Stimulated activated naive CD4-positive, alpha-beta T cell treated with Interleukin-2 at 50 U/mL for 16 hours (primary cell): ENCODE data around the gene ZNF263.
"Not testable (repeated sequence)": the region's sequence is repeated elsewhere in the genome, so short reads cannot be mapped to it uniquely, and the experiment has no call there.

Experiments used
- DNase-seq: peaks from one replicate; lab custom pipeline; 2025; lab: John Stamatoyannopoulos, UW

Gene ZNF263

DNA sequence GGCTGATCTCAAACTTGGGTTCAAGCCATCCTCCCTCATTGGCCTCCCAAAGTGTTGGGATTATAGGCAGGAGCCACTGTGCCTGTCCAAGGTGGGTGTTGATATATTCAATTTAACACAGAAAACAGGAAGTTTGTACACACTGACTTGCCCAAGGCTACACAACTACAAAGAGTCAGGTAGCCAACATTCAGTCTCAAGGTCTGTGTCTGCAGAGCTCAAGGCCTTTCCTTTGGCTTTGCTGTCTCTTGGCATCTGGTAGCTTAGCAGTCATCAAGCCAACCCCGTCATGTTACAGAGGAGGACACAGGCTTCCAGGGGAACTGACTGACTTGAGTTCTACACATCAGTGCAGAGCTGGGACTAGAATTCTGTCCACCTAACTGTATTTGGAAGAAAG, 15.0 kb upstream of the ZNF263 start:
- DNase-seq, result no peak

DNA sequence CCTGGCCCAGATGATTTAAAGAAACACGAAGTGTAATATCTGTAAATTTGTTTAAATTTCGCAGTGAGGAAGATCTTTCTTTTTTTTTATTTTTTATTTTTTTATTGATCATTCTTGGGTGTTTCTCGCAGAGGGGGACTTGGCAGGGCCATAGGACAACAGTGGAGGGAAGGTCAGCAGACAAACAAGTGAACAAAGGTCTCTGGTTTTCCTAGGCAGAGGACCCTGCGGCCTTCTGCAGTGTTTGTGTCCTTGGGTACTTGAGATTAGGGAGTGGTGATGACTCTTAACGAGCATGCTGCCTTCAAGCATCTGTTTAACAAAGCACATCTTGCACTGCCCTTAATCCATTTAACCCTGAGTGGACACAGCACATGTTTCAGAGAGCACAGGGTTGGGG, 12.6 kb upstream of the ZNF263 start:
- not testable (repeated sequence) for DNase-seq

GRCh38 chr16:3271281-3271680, 12.0 kb upstream of the ZNF263 start:
- not testable (repeated sequence) for DNase-seq

- DNase-seq, result no peak
Observed at GRCh38 chr16:3274490-3274889, 8.8 kb upstream of the ZNF263 start.

- DNase-seq, result no peak
Observed at GRCh38 chr16:3274947-3275346, 8.3 kb upstream of the ZNF263 start.

GRCh38 chr16:3276679-3277078, 6.6 kb upstream of the ZNF263 start:
- DNase-seq, result no peak

- no peak for DNase-seq
Observed at GRCh38 chr16:3281222-3281820, 2.0 kb upstream of the ZNF263 start.

DNA sequence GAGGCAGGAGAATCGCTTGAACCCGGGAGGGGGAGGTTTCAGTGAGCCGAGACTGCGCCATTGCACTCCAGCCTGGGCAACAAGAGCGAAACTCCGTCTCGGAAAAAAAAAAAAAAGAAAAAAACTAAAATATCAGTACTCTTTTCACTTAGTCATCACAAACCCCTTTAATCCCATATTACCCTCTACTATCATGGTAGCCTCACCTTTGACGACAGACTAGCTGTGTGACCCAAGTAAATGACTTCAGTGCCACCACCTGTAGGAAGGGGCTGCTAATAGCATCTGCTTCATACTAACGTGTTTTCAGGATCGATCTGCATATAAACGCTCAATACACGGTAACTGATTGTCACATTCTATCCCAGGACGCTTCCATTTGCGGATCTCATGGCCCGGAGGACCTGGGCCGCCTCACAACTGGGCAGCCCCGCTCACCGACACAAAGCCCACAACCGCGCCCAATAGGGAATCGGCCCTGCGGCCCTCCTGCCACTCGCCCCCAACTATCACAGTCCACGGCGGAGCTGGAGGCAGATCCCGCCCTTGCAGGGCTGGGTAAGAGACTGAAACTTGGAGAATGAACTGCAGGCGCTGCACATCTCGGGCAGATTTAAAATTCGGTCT, 1.1 kb upstream of the ZNF263 start:
- DNase-seq, result no peak

- DNase-seq, result no peak
Observed at GRCh38 chr16:3283543-3284447, 504 bp downstream of the ZNF263 start.

DNA sequence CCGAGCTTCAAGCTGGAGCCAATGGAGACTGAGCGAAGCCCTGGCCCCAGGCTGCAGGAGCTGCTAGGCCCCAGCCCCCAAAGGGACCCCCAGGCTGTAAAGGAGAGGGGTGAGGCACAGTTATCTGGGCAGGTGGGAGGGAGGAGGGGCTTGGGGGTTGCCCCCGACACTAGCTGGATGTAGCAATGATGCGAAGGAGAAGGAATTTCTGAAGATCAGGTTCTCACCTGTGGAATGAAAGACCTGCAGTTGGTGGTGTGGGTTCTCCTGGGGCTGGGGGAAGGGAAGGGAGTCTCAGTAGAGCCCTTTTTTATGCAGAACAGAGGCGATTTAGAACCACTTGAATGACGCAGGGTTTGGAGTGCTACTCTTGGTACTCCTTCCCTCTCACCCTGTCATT, 1.8 kb downstream of the ZNF263 start:
- no peak for DNase-seq

DNA sequence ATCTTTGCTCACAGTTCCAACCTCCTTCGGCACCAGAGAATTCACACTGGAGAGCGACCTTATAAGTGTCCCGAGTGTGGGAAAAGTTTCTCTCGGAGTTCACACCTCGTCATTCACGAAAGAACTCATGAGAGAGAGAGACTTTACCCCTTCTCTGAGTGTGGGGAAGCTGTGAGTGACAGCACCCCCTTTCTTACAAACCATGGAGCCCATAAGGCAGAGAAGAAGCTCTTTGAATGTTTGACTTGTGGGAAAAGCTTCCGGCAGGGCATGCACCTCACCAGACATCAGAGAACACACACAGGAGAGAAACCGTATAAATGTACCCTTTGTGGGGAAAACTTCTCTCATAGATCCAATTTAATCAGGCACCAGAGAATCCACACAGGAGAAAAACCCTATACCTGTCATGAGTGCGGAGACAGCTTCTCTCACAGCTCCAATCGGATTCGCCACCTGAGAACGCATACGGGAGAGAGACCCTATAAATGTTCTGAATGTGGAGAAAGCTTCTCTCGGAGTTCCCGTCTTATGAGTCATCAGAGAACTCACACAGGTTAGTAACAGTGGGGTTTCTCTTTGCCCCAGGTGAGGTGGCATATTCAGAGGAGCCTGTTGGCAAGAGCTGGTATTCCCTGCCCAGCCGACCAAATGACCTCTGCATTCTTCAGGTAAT, 6.8 kb downstream of the ZNF263 start:
- no peak for DNase-seq

DNA sequence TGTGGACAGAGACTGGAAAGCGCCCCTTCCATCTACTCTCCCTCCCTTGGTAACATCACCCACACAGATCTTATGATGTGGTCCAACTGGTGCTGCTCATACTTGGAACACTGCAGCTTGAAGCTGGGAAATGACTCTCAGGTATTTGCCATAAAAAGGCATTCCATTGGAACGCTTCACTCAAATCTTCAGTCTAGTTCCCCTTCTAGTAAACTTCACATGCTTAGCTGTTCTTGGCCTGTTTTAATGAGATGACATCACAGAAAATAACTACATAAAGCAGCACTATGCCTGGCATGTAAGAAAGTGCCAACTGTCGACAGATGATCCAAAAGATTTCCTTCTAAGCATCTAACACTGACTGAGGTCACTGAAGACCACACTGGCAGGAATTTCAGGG, 9.3 kb downstream of the ZNF263 start:
- no peak for DNase-seq

DNA sequence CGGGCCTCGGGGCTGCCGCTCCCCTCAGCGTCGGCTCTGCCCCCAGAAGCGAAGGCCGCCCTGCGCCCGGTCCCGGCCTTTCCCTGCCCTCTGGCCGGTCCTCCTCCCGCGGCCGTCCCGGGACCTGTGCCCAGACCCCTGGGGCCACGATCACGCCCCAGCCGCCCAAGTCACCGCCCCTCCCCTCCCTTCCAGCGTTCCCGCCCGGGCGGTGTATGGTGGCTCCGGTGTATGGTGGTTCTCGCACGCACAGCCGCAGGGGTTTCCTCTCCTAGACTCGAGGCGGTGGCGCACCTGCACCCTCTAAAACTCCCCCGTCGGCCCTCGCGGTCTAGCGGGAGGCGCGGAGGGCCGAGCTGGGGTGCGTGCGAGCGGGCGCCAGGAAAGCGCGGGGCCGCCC, 11.9 kb downstream of the ZNF263 start:
- DNase-seq, result no peak

DNA sequence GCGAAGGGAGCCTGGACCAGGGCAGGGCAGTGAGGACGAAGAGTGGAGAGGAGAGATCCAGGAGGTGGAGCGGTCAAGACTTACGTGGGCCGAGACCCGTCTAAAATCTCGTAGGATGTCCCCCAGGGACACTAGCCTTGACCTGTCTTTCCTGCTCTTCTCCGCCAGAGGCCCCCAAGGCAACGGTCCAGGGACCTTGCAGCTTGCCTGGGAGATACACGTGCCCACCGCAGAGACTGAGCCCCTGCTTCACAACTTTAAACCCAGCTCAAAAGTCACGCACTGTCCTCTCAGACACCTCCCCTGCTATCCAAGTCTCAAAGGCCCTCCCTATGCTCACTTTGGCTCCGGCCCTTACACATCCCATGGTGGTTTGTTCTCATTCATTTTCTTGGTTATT, 12.5 kb downstream of the ZNF263 start:
- DNase-seq, result no peak

- no peak for DNase-seq
Observed at GRCh38 chr16:3304370-3304769, 21.1 kb downstream of the ZNF263 start.

DNA sequence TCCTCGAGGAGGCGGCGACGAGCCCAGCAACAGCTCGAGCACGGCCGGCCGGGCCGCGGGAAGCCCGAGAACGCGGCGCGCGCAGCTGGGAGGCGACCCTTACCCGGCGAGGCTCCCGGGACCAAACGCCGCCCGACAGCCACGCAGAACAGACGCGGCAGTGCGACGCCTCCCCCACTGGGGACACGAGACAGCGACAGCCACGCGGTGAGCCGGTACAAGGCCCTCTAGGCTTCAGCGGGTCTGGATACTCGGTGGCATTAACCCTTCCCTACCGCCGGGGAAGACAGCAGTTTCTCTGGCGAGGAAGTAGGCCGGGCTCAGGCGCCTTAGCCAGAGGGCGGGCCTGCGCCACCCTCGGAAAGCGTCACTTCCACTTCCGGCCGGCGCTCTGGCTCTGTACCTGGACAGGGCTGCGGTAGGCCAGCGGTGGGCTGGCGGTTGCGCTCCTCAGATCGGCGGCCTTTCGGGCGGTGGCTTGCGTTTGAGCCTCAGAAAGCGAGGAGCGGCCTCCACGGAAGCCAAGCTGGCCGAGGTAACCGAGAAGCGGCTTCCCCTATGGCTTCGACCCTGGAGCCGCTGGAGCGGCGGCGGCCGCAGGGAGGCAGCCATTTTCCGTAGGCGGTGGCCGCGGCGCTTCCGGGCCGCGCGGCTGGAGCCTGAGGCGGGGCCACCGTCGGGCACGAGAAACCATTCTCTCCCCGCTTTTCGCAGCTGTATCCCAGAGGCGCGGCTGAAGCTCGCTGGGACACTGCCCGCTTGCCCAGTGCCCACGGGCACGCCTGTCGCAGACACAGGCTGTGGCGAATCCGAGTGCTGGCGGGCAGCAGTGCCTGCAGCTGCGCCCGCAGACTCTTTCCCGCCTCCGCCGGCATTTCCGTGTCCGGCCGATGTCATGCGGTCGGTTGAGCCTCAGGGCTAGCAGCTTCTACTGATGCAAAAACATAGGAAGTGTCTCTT, 22.1 kb downstream of the ZNF263 start, which contains the start of the genes TIGD7 and ZNF75A:
Gene TIGD7 (minus strand): TSS at position 322 of the 960 bp plus-strand sequence. CDS start 4,816 bp downstream, outside the sequence.
Gene ZNF75A (plus strand): TSS at position 389 of the 960 bp plus-strand sequence. CDS start 2,932 bp downstream, outside the sequence.
- peak; percentile 76 for DNase-seq

DNA sequence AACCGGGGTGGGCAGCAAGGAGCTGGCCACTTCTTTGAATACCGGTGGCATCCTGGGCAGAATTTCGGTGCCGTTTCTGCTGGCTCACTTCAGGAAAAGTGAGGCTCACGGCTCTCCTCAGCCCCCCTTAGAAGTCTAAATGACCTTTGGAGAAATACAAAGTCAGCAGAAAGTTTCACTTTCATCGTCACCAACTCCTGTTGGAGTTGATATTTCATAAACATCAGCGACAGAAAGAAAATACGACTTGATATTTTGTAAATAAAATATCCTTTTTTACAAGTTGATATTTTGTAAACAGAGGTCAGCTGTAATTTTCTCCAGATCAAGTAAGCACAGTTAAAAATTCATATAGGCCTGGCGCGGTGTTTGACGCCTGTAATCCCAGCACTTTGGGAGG, 22.8 kb downstream of the ZNF263 start:
- no peak for DNase-seq

- no peak for DNase-seq
Observed at GRCh38 chr16:3311496-3311895, 28.2 kb downstream of the ZNF263 start.

DNA sequence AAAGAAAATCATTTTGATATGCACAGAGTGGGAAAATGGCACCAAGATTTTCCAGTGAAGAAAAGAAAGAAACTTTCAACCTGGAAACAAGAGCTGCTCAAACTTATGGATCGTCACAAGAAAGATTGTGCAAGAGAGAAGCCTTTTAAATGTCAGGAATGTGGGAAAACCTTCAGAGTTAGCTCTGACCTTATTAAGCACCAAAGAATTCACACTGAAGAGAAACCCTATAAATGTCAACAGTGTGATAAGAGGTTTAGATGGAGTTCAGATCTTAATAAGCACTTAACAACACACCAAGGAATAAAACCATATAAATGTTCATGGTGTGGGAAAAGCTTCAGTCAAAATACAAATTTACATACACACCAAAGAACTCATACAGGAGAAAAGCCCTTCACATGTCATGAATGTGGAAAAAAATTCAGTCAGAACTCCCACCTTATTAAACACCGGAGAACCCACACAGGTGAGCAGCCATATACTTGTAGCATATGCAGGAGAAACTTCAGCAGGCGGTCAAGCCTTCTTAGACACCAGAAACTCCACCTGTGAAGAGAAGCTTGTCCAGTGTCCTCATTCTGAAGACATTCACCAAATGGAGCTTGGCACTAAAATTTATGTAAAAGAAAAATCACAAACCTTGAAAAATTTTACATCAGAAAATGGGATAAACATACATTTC, 34.2 kb downstream of the ZNF263 start:
- DNase-seq, result no peak

DNA sequence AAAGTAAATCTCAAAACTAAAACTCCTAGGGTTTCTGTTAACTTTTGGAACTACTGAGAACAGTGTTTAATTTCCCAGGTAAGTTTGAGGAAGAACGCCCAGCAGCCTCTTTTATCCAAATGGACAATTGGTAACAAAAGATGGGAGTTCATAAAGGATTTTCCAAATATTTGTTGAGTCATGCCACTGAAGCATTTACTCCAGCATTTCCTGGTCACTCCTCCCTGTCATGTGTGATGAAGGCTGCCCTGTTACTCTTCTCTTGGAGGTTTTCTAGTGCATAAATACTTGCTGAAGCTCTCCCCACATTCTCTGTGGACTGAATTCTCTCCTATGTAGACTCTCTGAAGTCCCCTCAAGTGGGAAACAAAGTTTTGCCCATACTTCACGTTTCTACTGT, 38.5 kb downstream of the ZNF263 start:
- DNase-seq, result no peak
